Erythroblast (primary cell): Measurements from ENCODE around the gene C13orf42.

ENCODE experiments used
- DNase-seq, 2 experiments: peaks; one replicate each; lab custom pipeline; 2025; lab: John Stamatoyannopoulos, UW
- GATA1 ChIP-seq: IDR thresholded peaks from 2 replicates; pipeline ENCODE4 v1.6.1; 2011; ENCODE audit warnings: low read depth, mild to moderate bottlenecking, control low read depth, low read length, moderate library complexity
- POLR2A ChIP-seq: IDR thresholded peaks from 2 replicates; pipeline ENCODE4 v1.6.1; 2011; ENCODE audit warnings: mild to moderate bottlenecking, low read length

The C13orf42 gene

DNA sequence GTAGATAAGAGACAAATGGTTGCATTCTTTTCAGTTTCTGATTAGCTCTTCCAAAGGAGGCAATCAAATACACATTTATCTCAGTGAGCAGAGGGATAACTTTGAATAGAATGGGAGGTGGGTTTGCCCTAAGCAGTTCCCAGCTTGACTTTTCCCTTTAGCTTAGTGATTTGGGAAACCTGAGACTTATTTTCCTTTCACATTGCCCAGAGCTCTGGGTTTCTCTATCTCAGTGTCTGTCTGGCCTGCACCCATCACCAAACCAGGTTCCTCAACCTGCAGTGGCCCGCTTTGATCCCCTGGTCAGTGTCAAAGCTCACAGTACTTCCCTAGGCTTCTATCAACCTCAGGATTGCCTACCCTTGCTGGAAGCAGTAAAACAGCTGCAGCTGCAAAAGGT lies 35.6 kb upstream of the C13orf42 start:
- TF ChIP-seq POLR2A: no peak
- no peak for TF ChIP-seq GATA1
- no peak for DNase-seq

GRCh38 chr13:51137250-51137649 lies 26.2 kb upstream of the C13orf42 start:
- DNase-seq: no peak
- TF ChIP-seq GATA1 (no peak), POLR2A (no peak)

DNA sequence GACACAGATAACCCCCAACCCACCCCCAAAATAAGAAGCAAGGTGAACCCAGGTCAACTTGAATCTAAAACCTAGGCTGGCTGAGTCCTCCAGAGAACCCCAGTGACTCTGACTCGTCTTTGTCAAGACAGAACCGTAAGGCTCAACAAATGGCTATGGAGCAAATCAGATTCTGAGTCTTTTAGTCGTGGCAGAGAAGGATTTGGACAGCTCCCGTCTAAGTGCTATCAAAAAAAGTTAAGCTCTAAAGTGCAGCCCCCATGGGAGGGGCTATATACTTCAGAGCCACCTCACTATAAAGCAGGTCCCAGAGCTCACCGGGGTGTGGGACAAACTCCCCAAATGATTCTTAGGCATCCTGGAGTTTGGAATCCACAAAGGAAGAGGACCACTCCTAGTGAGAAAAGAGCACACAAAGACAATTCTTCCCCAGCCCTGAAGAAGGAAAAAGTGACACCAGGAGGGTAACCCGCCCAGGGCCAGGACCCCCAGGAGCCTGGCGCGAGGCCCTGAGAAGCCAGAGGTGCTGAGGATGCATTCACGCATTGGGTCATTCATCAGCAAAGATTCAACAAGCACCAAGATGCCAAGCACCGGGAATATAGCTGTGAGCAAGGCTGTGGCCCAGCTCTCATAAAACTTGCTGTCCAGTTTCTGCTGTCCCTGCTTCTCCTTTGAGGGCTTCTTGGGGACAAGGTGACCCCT lies 25.4 kb upstream of the C13orf42 start:
- DNase-seq: no peak
- no peak for TF ChIP-seq POLR2A
- no peak for TF ChIP-seq GATA1

DNA sequence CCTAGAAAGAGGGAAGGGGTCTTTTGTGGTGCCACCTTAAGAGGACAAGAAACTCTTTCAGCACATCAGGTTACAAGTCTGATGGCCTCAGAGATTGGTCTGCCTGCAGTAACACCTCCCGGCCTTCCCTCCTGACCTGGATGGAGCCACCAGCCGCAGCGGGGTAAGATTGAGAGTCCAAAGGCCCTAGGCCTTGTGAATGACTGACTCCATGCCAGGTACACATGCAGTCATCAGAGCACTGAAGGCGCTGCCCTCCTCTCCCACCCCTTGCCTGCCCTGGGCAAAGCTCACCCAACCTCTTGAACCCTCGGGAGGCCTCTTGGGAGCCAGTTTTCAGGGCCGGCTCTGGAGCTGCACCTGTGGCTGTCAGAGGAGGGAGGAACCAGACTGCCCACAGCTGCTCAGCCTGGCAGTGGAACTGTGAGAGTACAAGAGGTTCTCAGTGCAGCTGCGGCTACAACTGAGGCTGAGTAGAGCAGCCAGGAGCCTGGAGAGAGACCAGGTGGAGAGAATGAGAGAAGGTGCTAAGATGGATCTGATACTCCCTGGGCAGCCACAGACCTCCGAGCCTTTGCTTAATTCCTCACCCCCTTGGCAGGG lies 23.8 kb upstream of the C13orf42 start:
- TF ChIP-seq POLR2A (no peak), GATA1 (no peak)
- DNase-seq: no peak

- DNase-seq: no peak
- no peak for TF ChIP-seq POLR2A
- TF ChIP-seq GATA1: no peak
Measured at GRCh38 chr13:51130348-51130747, 19.3 kb upstream of the C13orf42 start.

DNA sequence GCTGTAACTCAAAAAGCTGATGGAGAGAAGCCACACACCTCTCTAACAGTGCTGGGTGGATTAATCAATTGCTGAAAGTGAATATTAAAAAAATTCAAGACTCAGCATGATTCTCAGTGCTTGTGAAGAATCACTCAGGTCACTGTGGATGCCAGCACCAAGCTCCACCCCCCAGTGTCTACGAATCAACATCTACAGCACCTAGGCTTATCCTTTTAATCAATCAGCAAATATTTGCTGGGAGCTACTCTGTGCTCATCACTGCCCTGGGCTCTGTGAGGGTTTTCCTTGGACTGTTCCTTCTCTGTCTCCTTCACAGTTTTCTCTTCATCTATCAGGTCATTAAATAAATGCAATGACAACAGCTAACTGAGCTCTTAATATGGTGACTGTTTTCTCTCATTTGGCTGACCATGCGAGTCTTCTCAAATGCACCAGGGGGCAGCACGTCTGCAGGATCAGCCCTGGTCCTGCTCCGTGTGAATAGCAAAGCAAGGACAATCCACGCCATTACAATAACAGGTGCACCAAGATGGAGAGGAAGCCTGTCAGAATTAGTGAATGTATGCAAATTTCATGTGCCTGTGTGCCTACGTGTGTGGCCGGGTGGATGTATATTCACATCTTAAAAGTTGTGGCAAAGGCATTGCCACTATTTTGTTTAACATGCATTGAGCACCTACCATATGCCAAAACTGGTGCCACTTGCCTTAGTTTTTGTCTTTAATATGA lies 14.6 kb upstream of the C13orf42 start:
- TF ChIP-seq GATA1: no peak
- TF ChIP-seq POLR2A: no peak
- DNase-seq: peak; percentile 56 to 70

GRCh38 chr13:51122868-51123566 lies 11.9 kb upstream of the C13orf42 start:
- TF ChIP-seq POLR2A (no peak), GATA1 (no peak)
- DNase-seq: no peak

DNA sequence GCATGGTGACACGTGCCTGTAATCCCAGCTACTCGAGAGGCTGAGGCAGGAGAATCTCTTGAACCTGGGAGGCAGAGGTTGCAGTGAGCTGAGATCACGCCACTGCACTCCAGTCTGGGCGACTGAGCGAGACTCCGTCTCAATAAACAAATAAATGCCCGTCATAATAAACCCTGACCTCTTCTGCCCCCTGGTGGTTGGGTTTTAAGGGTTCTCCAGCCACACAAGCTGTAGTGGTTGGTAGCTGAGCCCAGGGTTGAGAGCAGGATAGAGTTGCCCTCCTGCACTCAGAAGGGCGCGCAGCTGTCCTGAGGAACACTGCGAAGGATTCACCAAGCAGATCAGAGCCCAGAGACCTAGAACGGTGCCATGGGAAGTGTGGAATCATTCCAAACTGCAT lies 9.8 kb upstream of the C13orf42 start:
- peak; percentile 43 to 61 for DNase-seq

GRCh38 chr13:51118809-51119431 lies 7.8 kb upstream of the C13orf42 start:
- TF ChIP-seq GATA1: no peak
- no peak for TF ChIP-seq POLR2A
- DNase-seq: no peak

GRCh38 chr13:51113969-51114368 lies 2.9 kb upstream of the C13orf42 start:
- TF ChIP-seq GATA1 (no peak), POLR2A (no peak)
- DNase-seq: no peak

DNA sequence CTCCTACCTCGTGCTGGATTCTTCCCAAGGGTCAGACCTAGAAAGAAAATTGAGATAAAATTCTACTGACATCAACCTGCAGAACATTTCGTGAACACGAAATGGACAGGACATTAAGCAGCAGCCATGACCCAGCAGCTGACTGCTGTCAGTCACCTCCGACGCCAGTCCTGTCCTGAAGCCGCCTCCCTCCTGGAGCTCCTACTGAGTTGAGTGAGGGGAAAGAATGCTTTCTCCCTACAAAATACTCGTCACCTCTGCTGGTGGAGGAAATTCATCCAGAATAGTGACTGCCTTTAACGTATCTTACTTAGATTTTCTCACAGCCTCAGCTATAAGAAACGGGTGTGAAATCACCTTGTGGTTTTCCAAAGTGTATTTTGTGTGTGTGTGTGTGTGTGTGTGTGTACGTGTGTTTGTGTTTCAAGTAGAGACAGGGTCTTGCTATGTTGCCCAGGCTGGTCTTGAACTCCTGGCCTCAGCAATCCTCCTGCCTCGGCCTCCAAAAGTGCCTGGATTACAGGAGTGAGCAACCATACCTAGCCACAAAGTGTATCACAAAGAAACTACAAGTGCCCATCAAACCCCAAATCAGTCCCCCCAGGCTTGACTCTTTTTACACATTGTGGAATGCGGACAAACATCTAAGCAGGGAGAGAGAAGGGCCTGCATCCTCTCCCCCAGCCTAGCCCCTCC lies 2.3 kb upstream of the C13orf42 start:
- no peak for DNase-seq
- TF ChIP-seq GATA1 (no peak), POLR2A (no peak)

DNA sequence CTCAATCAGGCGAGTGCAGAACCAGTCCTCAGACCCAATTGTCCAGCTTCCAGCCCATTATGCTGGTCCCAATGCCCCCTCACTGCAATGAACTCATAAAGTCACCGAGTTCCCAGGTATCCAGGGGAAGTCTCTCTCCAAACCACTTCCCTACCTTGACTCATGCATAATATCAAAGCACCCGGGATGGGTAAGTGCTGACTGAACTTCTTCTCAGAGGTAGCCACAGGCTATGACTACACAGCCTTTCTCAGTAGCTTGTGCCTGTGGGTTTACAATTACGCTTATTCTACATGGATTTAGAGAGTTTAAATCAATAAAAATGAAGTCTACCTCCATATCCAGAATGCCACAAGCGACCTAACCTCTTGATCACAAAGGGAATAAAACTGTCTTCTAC lies 1.7 kb upstream of the C13orf42 start:
- DNase-seq: no peak
- TF ChIP-seq POLR2A (no peak), GATA1 (no peak)

DNA sequence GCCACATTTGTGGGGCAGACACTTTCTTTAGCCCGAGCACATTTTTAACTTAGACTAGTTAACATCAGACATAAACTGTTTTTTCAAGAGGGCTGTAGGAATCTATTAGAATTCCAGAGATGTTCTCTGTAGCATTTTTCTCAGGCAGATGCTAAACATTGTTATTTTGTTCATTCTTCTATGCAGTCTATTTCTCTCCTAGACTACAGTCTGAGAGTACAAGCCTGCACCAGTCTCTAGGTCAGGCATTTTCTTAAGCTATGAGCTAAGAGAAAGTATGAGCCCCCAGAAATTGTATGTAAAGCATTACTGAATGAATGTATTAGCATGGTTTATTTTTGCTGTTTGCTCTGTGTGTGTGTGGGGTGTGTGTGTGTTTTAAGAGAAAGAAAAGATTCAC lies 923 bp upstream of the C13orf42 start:
- no peak for DNase-seq

More for the DNA sequence above, 923 bp upstream of the C13orf42 start:
- no peak for TF ChIP-seq GATA1
- TF ChIP-seq POLR2A: no peak
